NT2/D1 (cell line): ENCODE results near the gene ZNF358.

Experiments
- SUZ12 ChIP-seq: IDR thresholded peaks from 2 replicates; pipeline ENCODE4 v1.6.1; 2011; ENCODE audit not compliant: insufficient read length, insufficient read depth; ENCODE audit errors: extremely low read depth
- YY1 ChIP-seq: IDR thresholded peaks from 2 replicates; pipeline ENCODE4 v1.6.1; 2011; ENCODE audit not compliant: insufficient read length, insufficient read depth
- ZNF274 ChIP-seq: IDR thresholded peaks from 2 replicates; pipeline ENCODE4 v1.6.1; 2011; ENCODE audit warnings: mild to moderate bottlenecking, low read depth, low read length

DNA sequence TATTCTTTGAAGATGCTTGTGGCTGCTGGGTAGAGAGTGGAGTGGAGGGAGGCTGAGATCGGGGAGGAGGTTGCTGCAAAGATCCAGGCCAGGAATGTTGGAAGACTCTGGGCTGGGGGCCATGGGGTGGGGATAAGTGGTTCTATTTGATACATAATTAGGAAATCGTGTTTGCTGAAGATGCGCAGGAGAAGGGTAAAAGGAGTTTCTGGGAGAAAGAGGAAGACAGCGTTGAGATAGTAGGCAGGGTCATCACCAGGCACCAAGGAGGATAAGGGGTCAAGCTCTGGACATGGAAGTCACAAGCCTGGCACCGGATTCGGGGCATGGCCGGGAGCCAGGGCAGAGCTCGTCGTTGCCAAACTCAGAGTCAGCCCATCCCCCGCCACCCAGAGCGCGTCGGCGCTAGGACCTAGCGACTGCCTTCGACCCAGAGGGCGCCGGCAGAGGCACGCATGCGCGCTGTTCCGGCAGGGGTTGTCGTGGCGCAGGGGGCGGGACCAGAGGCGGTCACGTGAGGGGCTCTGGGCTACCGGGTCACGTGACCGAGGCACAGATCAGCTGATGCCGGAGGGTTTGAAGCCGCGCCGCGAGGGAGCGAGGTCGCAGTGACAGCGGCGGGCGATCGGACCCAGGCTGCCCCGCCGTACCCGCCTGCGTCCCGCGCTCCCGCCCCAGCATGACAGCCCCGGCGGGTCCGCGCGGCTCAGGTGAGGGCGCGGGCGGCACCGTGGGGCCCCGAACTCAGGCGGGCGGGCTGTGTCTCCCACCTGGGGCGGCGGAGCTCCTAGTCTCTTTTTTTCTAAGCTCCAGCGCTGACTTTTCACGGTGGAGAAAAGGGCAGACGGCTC lies 6.4 kb downstream of the ZNF358 start, which contains the start of gene MCOLN1:
- TF ChIP-seq SUZ12 (no peak), YY1 (no peak), ZNF274 (no peak)
